MG63 (cell line): ENCODE data around the gene SH3RF2. TPM values are rescaled to one million over a fixed set of nuclear protein-coding genes. Genes with fewer than 3 reads are reported as not detected.
"Not testable (repeated sequence)": the region's sequence is repeated elsewhere in the genome, so short reads cannot be mapped to it uniquely, and the experiment has no call there.

ENCODE experiments used
- DNase-seq: peaks from one replicate; pipeline ENCODE4 v3.0.0-alpha.2; 2020
- H3K27me3 ChIP-seq: fragments of 250-450 bp; sonication (Bioruptor Pico); 2 replicates; pipeline ENCODE4 v1.5.1; 2020; ENCODE audit warnings: mild to moderate bottlenecking, moderate library complexity
- H3K36me3 ChIP-seq: fragments of 250-450 bp; sonication (Bioruptor Pico); 2 replicates; pipeline ENCODE4 v1.5.1; 2020; ENCODE audit warnings: mild to moderate bottlenecking, moderate library complexity
- H3K4me3 ChIP-seq: fragments of 250-450 bp; sonication (Bioruptor Pico); 2 replicates; pipeline ENCODE4 v1.5.1; 2020; ENCODE audit warnings: mild to moderate bottlenecking, moderate library complexity
- H3K9me3 ChIP-seq: fragments of 250-450 bp; sonication (Bioruptor Pico); 2 replicates; pipeline ENCODE4 v1.5.1; 2020; ENCODE audit warnings: mild to moderate bottlenecking, moderate library complexity
- total RNA-seq: library from RNA; depleted of rRNA; stranded (reverse); fragments of >200 nt; shearing (Covaris generic); gene quantifications from 2 replicates; pipeline ENCODE4 v1.2.3, GENCODE V29; 2014; ENCODE audit warnings: low replicate concordance

Gene SH3RF2
- total RNA-seq, 1 experiment from 2014 or later: 0.26 TPM

DNA sequence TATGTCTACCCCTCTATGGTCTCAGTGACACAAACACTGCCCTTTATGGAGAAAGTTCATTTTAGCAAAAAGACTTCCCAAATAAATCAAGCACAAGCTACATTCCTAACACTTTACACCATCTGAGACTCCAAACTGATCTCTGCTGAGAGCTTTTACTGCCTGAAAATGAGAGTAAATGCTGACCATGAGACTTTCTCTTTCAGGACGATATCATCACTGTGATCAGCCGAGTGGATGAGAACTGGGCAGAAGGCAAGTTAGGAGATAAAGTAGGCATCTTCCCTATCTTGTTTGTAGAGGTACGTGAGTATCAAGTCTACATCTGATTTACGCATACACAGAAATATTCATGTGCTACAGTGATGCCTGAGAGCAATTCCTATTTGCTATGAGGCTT lies 67.5 kb downstream of the SH3RF2 start:
- peaks cover under 1% of the 10 kb centered on the region; the same call in 1 of the 2 replicates for H3K9me3 ChIP-seq

DNA sequence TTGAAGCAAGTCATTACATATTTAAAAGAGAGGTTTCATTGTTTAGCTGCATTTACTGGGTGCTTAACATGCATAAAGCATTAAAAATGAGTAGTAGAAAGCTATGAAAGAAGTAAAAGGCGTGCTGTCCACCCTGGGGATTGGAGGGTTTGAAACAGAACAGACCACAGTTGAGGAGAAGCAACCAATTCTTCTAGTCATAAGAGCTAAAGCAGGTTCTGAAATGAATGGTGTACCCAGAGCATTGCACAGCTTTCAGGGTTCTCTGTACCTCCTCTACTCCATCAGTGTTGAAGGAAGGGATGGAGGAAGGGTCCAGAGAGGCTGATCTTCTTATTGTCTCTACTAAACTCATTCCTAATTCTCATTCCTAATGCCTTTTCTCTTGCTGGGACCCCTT lies 68.9 kb downstream of the SH3RF2 start:
- H3K9me3 ChIP-seq: peaks cover 6% of the 10 kb centered on the region
- H3K4me3 ChIP-seq: no peak overlapping the region
- H3K36me3 ChIP-seq: no peaks in the 10 kb centered on the region
- DNase-seq: no peak
- no peaks in the 10 kb centered on the region for H3K27me3 ChIP-seq

More for the DNA sequence above, 67.5 kb downstream of the SH3RF2 start:
- H3K36me3 ChIP-seq: no peaks in the 10 kb centered on the region
- no peak overlapping the region for H3K4me3 ChIP-seq
- no peak for DNase-seq
- no peaks in the 10 kb centered on the region for H3K27me3 ChIP-seq

DNA sequence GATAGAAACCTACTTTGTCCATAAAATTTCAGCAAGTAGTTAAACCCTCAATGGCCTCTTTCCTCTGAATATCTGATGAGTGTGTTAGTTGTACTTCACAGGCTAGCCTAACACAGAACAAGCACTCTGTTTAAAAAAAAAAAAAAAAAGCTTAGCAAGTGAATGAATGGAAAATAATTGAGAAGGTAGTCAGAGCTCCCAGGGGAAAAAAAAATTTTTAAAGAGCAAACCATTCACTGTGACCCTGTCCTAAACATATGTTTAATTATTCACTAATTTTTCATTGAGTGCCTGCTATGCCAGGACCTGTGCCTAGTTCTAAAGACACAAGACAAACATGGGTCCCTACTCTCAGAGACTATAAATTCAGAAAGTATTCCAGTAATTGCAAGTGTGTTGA lies 69.3 kb downstream of the SH3RF2 start:
- no peak for DNase-seq
- H3K27me3 ChIP-seq: no peaks in the 10 kb centered on the region
- no peak overlapping the region for H3K4me3 ChIP-seq
- H3K36me3 ChIP-seq: no peaks in the 10 kb centered on the region
- H3K9me3 ChIP-seq: peaks cover 8% of the 10 kb centered on the region

DNA sequence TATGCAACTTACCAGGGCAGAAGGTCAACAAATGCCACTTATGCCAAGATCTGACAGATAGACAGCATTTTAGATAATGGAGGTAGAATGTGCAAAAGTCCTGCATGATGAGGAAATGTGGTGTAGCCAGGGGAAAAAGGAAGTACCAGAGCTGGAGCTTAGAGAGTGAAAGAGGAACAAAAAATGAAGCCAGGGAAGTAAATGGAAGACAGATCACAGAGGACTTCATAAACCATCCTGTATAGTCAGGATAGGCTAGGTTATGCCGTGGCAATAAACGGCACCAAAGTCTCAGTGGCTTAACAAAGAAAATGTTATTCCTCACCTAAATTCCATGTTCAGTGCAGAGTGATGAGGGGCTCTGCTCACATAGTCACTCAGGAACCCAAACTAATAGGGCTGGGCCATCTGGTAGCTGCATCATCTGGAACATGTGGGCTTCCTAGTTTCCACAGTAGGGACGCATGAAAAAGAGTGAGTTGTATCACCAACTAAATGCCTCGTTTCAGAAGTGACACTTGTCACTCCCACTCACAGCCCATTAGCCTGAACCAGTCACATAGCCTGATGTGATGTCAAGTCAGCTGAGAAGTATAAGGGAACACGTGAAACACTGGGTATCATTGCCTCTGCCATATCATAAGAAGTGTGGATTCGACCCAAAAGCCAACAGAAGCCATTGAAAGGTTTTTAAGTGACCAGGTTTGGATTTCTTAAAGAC lies 70.3 kb downstream of the SH3RF2 start:
- no peaks in the 10 kb centered on the region for H3K36me3 ChIP-seq
- DNase-seq: no peak
- no peak overlapping the region for H3K4me3 ChIP-seq

DNA sequence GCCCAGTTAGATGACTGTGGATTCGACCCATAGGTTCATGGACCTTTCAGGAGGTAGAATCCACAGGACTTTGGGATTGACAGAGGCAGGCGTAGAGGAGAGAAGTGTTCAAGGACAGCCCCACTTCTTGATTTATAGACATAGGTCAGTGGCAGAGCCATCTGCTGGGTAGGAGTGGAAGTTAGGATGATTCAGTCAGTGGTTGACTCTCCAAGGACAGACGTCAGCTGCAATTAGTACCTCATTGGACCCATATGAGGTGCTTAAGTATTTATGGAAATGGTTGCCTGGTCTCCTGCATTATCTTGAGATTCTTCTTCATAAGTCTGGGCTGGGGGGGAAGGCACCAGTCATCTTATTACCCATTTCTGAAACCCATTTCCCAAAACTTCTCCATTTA lies 70.9 kb downstream of the SH3RF2 start:
- no peaks in the 10 kb centered on the region for H3K36me3 ChIP-seq
- H3K4me3 ChIP-seq: no peak overlapping the region
- no peak for DNase-seq
- H3K9me3 ChIP-seq: peaks cover 8% of the 10 kb centered on the region
- H3K27me3 ChIP-seq: no peaks in the 10 kb centered on the region

More for the DNA sequence above, 70.3 kb downstream of the SH3RF2 start:
- Histone ChIP-seq H3K27me3 (no peaks in the 10 kb centered on the region), H3K9me3 (peaks cover 8% of the 10 kb centered on the region)

DNA sequence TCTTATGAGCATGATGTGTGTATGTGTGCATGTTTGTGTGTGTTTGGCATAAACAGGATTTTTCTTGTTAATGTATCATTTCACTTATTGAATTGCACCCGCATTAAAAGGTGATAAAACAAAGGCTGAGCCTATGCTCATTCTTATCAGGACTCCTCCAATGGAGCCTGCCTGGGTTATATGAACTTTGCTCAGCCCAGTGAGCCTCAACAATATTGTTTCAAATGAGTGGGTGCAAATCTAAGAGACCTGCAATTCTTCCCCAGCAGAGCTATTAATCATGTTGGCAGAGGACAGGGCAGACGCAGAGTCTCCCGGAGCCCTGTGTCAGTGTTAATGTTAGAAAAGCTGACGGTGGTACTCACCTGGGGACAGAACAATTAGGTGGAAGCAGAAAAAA lies 71.6 kb downstream of the SH3RF2 start:
- DNase-seq: no peak
- Histone ChIP-seq H3K9me3 (peaks cover 8% of the 10 kb centered on the region), H3K4me3 (no peak overlapping the region), H3K27me3 (no peaks in the 10 kb centered on the region), H3K36me3 (no peaks in the 10 kb centered on the region)

DNA sequence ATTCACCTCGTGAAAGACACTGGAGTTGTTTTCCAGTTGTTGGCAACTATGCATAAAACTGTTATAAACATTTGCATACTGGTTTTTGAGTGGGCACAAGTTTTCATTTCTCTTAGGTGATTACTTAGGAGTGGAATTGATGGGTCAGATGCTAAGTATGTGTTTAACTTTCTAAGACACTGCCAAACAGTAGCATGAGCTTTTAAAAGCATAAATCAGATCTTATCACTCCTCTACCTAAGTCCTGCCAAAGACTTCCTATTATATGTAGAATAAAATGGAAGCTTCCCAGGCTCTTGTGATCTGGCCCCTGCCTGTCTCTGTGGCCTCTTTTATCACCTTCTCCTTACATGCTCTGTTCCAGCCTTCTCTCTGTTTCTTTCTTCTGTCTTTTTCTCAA lies 72.6 kb downstream of the SH3RF2 start:
- no peaks in the 10 kb centered on the region for H3K27me3 ChIP-seq
- no peak for DNase-seq
- H3K9me3 ChIP-seq: peaks cover 8% of the 10 kb centered on the region
- H3K4me3 ChIP-seq: no peak overlapping the region
- no peaks in the 10 kb centered on the region for H3K36me3 ChIP-seq

DNA sequence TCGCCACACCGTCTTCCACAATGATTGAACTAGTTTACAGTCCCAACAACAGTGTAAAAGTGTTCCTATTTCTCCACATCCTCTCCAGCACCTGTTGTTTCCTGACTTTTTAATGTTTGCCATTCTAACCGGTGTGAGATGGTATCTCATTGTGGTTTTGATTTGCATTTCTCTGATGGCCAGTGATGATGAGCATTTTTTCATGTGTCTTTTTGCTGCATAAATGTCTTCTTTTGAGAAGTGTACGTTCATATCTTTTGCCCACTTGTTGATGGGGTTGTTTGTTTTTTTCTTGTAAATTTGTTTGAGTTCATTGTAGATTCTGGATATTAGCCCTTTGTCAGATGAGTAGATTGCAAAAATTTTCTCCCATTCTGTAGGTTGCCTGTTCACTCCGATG lies 74.1 kb downstream of the SH3RF2 start:
- not testable (repeated sequence) for H3K9me3 ChIP-seq, H3K4me3 ChIP-seq, H3K36me3 ChIP-seq, H3K27me3 ChIP-seq, DNase-seq

DNA sequence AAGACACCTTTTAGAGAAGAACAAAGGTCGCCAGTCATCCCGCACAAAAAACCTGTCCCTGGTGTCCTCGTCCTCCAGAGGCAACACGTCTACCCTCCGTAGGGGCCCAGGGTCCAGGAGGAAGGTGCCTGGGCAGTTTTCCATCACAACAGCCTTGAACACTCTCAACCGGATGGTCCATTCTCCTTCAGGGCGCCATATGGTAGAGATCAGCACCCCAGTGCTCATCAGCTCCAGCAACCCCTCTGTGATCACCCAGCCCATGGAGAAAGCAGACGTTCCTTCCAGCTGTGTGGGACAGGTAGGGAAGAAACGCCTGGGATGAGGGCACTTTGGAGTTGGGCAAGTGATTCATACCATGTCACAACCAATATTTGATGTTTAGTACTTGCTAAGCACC lies 77.4 kb downstream of the SH3RF2 start:
- Histone ChIP-seq H3K27me3 (no peaks in the 10 kb centered on the region), H3K4me3 (no peak overlapping the region), H3K36me3 (no peaks in the 10 kb centered on the region), H3K9me3 (peaks cover 11% of the 10 kb centered on the region)
- no peak for DNase-seq

DNA sequence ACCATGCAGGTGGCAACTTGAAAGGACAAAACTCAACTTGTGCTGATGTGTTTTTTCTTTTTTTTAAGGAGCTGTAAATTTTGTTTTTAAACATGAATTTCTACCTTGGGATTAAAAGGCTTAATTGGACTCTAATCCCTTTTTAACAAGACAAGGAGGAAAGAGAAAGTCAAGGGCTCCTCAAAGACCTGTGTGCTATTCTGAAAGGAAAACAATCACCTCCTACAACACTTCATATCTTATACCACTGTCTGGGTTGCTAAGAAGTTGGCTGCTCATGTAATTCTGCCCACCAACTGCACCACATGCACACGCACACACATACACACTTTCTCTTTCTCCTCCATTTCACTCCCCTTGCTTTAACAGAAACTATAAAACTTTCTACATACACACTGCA lies 78.6 kb downstream of the SH3RF2 start:
- H3K9me3 ChIP-seq: peaks cover 8% of the 10 kb centered on the region
- DNase-seq: no peak
- no peaks in the 10 kb centered on the region for H3K27me3 ChIP-seq
- no peaks in the 10 kb centered on the region for H3K36me3 ChIP-seq
- H3K4me3 ChIP-seq: no peak overlapping the region

DNA sequence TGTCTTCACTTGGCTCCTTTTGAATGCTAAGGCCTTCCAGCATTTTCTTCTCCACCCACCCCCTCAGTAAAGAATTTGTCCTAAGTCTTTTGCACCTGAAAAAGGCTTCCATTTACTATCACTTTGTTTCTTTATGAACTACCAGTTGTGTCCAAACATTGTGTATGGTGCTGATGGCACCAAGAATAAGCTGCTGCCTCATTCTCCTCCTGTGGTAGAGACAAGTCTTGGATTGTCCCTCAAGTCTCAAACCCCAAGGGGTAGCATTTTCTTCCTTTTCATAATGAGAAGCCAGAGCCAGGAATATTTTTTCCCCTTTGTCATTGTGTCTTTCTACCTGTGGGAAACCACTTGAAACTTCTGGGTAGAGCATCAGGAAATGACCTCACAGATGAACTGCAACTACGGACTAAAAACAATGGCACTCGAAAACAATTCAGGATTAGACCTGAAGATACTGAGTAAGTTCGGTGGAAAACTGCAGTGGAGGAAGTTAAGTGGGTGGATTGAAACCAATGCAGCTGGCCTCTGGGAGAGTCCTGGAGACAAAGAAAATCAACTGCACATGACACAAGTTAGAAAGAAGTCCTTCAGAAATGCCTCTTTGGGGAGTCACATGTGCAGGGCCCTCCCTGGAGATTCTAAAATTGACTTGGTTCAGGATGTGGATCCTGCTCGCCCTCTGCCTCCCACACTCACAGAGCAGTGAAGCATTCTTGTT lies 80.5 kb downstream of the SH3RF2 start:
- Histone ChIP-seq H3K27me3 (no peaks in the 10 kb centered on the region), H3K36me3 (no peaks in the 10 kb centered on the region), H3K4me3 (no peak overlapping the region), H3K9me3 (peaks cover 3% of the 10 kb centered on the region; the same call in 1 of the 2 replicates)
- no peak for DNase-seq

DNA sequence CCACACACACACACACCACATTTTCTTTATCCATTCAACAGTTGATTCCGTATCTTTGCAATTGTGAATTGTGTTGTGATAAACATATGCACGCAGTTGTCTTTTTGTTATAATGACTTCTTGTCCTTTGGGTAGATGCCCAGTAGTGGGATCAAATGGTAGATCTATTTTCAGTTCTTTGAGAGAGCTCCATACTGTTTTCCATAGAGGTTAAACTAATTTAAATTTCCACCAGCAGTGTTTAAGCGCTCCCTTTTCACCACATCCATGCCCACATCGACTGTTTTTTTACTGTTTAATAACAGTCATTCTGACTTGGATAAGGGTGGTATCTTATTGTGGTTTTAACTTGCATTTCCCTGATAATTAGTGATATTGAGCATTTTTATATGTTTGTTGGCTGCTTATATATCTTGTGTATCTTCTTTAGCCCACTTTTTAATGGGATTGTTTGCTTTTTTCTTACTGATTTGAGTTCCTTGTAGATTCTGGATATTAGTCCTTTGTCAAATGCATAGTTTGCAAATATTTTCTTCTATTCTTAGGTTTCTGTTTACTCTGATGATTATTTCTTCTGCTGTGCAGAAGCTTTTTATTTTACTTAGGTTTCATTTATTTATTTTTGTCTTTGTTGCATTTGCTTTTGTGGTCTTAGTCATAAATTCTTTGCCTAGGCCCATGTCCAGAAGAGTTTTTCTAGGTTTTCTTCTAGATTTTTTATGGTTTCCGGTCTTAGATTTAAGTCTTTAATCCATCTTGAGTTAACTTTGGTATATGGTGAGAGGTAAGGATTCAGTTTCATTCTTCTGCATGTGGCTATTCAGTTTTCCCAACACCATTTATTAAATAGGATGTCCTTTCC lies 82.4 kb downstream of the SH3RF2 start:
- Histone ChIP-seq H3K4me3 (no peak overlapping the region), H3K9me3 (peaks cover 3% of the 10 kb centered on the region; the same call in 1 of the 2 replicates), H3K27me3 (no peaks in the 10 kb centered on the region), H3K36me3 (no peaks in the 10 kb centered on the region)
- no peak for DNase-seq

DNA sequence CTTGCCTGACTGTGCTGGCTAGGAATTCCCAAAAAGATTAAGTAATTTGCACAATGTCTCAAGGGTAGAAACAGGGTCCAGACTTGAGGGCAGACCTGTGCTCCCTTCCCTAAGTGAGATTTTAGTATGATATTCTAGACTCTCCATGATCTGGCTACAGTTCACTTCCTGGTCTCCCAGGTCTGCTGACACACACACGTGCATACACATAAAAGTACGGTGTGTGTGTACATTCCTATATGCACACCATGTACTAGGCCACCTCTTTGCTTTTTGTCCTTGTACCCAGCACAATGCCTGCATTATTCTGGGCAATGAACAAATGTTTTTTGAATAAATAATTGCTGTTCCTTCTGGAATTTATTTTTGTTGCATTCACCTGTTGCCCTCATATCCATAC lies 83.7 kb downstream of the SH3RF2 start:
- no peaks in the 10 kb centered on the region for H3K36me3 ChIP-seq
- no peak overlapping the region for H3K4me3 ChIP-seq
- H3K27me3 ChIP-seq: no peaks in the 10 kb centered on the region
- peaks cover 3% of the 10 kb centered on the region; the same call in 1 of the 2 replicates for H3K9me3 ChIP-seq
- no peak for DNase-seq

DNA sequence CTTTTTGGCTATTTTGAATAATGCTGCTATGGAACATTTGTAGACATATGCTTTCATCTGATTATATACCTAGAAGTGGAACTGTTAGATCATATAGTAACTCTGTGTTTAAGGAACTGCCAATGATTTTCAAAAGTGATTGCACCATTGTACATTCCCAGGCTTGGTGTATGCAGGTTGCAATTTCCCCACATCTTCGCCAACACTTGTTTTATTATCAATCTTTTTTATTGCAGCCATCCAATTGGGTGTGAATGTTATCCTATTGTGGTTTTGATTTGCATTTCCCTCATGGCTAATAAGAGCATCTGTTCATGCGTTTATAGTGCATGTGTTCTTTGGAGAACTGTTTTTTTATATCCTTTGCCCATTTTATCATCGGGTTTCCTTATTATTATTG lies 87.7 kb downstream of the SH3RF2 start:
- no peak for DNase-seq
- no peaks in the 10 kb centered on the region for H3K27me3 ChIP-seq
- H3K9me3 ChIP-seq: no peaks in the 10 kb centered on the region
- H3K36me3 ChIP-seq: no peaks in the 10 kb centered on the region
- no peak overlapping the region for H3K4me3 ChIP-seq

DNA sequence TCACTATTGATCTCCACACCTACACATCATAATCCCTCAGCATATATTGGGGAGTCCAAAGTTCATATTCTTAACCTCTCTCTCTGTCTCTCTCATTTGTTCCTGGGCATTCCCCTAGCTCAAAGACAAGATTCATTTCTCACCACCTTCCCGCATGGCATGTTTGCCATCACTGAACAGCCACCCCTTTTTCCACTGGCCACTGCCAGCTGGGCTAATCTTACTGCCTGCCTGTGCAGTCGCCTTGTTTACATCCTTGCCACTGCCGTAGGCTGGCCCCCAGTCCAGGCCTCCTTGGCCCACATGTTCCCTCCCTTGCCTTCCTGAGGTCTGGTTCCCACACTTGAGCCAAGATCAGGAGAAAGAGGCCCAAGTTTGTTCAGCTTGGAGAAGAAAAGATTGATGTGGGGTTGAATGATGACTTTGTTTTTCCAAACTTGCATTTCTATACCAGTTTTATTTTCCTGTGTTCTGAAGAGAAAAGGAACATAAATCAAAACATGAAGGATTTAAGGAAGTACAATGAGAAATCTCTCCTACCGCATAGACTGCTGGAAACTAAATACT lies 88.8 kb downstream of the SH3RF2 start:
- Histone ChIP-seq H3K9me3 (no peaks in the 10 kb centered on the region), H3K36me3 (no peaks in the 10 kb centered on the region), H3K27me3 (no peaks in the 10 kb centered on the region), H3K4me3 (no peak overlapping the region)
- no peak for DNase-seq

DNA sequence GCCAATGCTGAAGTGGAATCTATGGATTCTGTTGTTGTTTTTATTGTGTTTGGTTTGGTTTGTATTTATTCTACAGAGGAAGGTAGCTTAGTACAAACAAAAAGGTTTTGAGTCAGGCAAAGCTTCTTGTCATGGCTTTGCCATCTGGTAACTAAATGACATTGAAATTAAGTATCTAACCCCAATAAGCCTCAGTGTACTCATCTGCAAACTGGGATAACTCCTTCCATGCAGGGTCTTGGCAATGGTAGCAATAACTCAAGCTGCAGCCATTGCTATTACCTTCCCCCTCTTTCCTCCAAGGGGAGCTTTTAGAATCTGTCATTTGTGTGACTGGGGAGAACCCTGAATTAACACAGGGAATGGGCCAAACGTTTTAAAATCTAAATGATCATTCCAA lies 89.3 kb downstream of the SH3RF2 start:
- Histone ChIP-seq H3K4me3 (no peak overlapping the region), H3K36me3 (no peaks in the 10 kb centered on the region), H3K9me3 (no peaks in the 10 kb centered on the region), H3K27me3 (no peaks in the 10 kb centered on the region)
- DNase-seq: no peak
